Measurements from ENCODE around the gene LPCAT2. TPM values are rescaled to one million over a fixed set of nuclear protein-coding genes. Genes with fewer than 3 reads are reported as not detected.

LPCAT2 gene
- polyA plus RNA-seq, 1 donor from 2014 or later = 0.59 TPM

- Histone ChIP-seq H3K4me2 (ENCODE audit: low read length) (no peak overlapping the region), H3K27ac (ENCODE audit: low read length) (no peak overlapping the region), H3F3A (ENCODE audit: insufficient read depth, low read length, poor library complexity, severe bottlenecking) (no peaks in the 10 kb centered on the region), H2AFZ (ENCODE audit: low read depth, low read length) (no peak overlapping the region), H3K9me3 (ENCODE audit: low read length) (no peaks in the 10 kb centered on the region), H3K27me3 (ENCODE audit: insufficient read depth, low read depth, low read length) (no peaks in the 10 kb centered on the region), H4K20me1 (ENCODE audit: insufficient read depth) (no peaks in the 10 kb centered on the region), H3K9ac (ENCODE audit: low read length) (no peak overlapping the region), H3K79me2 (replicated peaks; ENCODE audit: insufficient read depth, low read length) (no peaks in the 10 kb centered on the region), H3K9me2 (ENCODE audit: insufficient read depth, low read length) (no peaks in the 10 kb centered on the region), H3K36me3 (ENCODE audit: insufficient read depth, low read length) (no peaks in the 10 kb centered on the region), H3K4me3 (ENCODE audit: low read length) (no peak overlapping the region)
- TF ChIP-seq EZH2 (IDR thresholded peaks at IDR 0.05; ENCODE audit: borderline replicate concordance, insufficient read depth, low read length, poor library complexity, severe bottlenecking) (no peak), POLR2AphosphoS5 (IDR thresholded peaks at IDR 0.05) (no peak), CTCF (IDR thresholded peaks at IDR 0.05; ENCODE audit: poor library complexity, severe bottlenecking) (no peak), SMC3 (conservative IDR thresholded peaks at IDR 0.05; ENCODE audit: poor library complexity) (no peak), REST (IDR thresholded peaks at IDR 0.05; ENCODE audit: borderline replicate concordance) (no peak), EP300 (conservative IDR thresholded peaks at IDR 0.05; ENCODE audit: poor library complexity, severe bottlenecking) (no peak), RAD21 (conservative IDR thresholded peaks at IDR 0.05) (no peak), MXI1 (conservative IDR thresholded peaks at IDR 0.05; ENCODE audit: poor library complexity, severe bottlenecking) (no peak), TAF1 (IDR thresholded peaks at IDR 0.05; ENCODE audit: low read depth) (no peak)
Observed at GRCh38 chr16:55529018-55529417, 20.1 kb downstream of the LPCAT2 start.

GRCh38 chr16:55530316-55530856 lies 21.5 kb downstream of the LPCAT2 start:
- Histone ChIP-seq H3K9me3 (ENCODE audit: low read length) (no peaks in the 10 kb centered on the region), H4K20me1 (ENCODE audit: insufficient read depth) (no peaks in the 10 kb centered on the region), H3K4me3 (ENCODE audit: low read length) (no peak overlapping the region), H3K79me2 (replicated peaks; ENCODE audit: insufficient read depth, low read length) (no peaks in the 10 kb centered on the region), H3K4me2 (ENCODE audit: low read length) (no peak overlapping the region), H3K9me2 (ENCODE audit: insufficient read depth, low read length) (no peaks in the 10 kb centered on the region), H3K9ac (ENCODE audit: low read length) (no peak overlapping the region), H3K27me3 (ENCODE audit: insufficient read depth, low read depth, low read length) (no peaks in the 10 kb centered on the region), H3F3A (ENCODE audit: insufficient read depth, low read length, poor library complexity, severe bottlenecking) (no peaks in the 10 kb centered on the region), H3K36me3 (ENCODE audit: insufficient read depth, low read length) (no peaks in the 10 kb centered on the region), H2AFZ (ENCODE audit: low read depth, low read length) (no peak overlapping the region), H3K27ac (ENCODE audit: low read length) (no peak overlapping the region)
- TF ChIP-seq REST (IDR thresholded peaks at IDR 0.05; ENCODE audit: borderline replicate concordance) = no peak
- no peak for TF ChIP-seq EP300 (conservative IDR thresholded peaks at IDR 0.05; ENCODE audit: poor library complexity, severe bottlenecking)
- TF ChIP-seq SMC3 (conservative IDR thresholded peaks at IDR 0.05; ENCODE audit: poor library complexity) = no peak
- TF ChIP-seq TAF1 (IDR thresholded peaks at IDR 0.05; ENCODE audit: low read depth) = no peak
- no peak for TF ChIP-seq POLR2AphosphoS5 (IDR thresholded peaks at IDR 0.05)
- TF ChIP-seq RAD21 (conservative IDR thresholded peaks at IDR 0.05) = no peak
- TF ChIP-seq EZH2 (IDR thresholded peaks at IDR 0.05; ENCODE audit: borderline replicate concordance, insufficient read depth, low read length, poor library complexity, severe bottlenecking) = no peak
- no peak for TF ChIP-seq MXI1 (conservative IDR thresholded peaks at IDR 0.05; ENCODE audit: poor library complexity, severe bottlenecking)
- TF ChIP-seq CTCF (IDR thresholded peaks at IDR 0.05; ENCODE audit: poor library complexity, severe bottlenecking) = no peak

Data from neural cell (in vitro differentiated cells).